Measurements from ENCODE around the gene PHF12. TPM values are rescaled to one million over a fixed set of nuclear protein-coding genes. Genes with fewer than 3 reads are reported as not detected.

PHF12 gene
- polyA plus RNA-seq, 1 donor = 27.7 TPM

DNA sequence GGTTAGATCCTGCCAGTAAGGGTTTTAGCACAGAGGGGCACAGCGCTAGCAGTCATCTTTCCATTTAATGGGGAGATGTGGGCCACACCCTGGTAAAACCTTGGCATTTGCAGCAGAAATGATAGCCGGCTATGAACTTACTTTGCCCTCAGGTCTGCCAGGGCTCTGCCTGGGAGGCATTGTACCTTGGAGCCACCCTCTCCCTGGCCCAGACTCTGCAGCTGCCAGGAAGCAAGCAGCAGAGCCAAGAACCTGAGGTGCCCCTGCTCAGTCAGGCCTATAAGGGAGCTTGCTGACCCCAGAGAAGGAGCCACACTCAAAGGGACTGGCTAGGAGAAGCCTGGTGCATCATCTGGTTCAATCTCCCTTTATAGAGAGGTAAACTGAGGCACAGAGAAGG is 23.7 kb upstream of the PHF12 start:
- DNase-seq = no peak
- no CpG with 5 or more reads among the region's 2 CpGs for WGBS (ENCODE audit: insufficient coverage, low lambda C conversion rate)
- no peak overlapping the region for H3K27ac ChIP-seq (ENCODE audit: low read length)

DNA sequence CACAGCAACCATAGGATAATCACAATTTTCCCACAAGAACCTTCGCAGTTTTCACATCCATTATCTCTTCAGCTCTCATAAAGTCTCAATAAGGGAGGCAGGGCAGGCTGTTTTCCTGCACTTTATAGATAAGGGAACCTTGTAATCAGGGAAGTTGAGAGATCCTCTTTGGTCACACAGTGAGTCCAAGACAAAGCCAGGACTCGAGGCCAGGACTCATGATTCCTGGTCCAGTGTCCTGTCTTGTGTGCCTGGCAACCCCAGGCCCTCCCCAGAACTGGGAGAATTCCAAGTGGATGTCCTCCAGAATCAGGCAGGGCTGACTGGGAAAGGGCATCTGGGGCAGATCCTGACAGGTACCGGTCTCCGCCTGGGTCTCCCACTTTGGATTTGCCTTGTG is 23.1 kb upstream of the PHF12 start:
- no peak for DNase-seq
- Histone ChIP-seq H3K27ac (ENCODE audit: low read length) (no peak overlapping the region), H3K36me3 (ENCODE audit: control insufficient read depth, insufficient read depth, low read length) (no peaks in the 10 kb centered on the region), H3K4me3 (ENCODE audit: low read length) (no peak overlapping the region), H3K9me3 (ENCODE audit: control insufficient read depth, low read depth, low read length) (no peaks in the 10 kb centered on the region), H3K4me1 (ENCODE audit: control insufficient read depth, insufficient read depth, low read length) (peaks cover 3% of the 10 kb centered on the region), H3K27me3 (ENCODE audit: control insufficient read depth, insufficient read depth, low read length) (peaks cover 15% of the 10 kb centered on the region)
- no CpG with 5 or more reads among the region's 4 CpGs for WGBS (ENCODE audit: insufficient coverage, low lambda C conversion rate)

More for the DNA sequence above, 23.7 kb upstream of the PHF12 start:
- H3K36me3 ChIP-seq (ENCODE audit: control insufficient read depth, insufficient read depth, low read length) = no peaks in the 10 kb centered on the region
- peaks cover 15% of the 10 kb centered on the region for H3K27me3 ChIP-seq (ENCODE audit: control insufficient read depth, insufficient read depth, low read length)
- H3K4me3 ChIP-seq (ENCODE audit: low read length) = no peak overlapping the region
- no peaks in the 10 kb centered on the region for H3K4me1 ChIP-seq (ENCODE audit: control insufficient read depth, insufficient read depth, low read length)
- no peaks in the 10 kb centered on the region for H3K9me3 ChIP-seq (ENCODE audit: control insufficient read depth, low read depth, low read length)

DNA sequence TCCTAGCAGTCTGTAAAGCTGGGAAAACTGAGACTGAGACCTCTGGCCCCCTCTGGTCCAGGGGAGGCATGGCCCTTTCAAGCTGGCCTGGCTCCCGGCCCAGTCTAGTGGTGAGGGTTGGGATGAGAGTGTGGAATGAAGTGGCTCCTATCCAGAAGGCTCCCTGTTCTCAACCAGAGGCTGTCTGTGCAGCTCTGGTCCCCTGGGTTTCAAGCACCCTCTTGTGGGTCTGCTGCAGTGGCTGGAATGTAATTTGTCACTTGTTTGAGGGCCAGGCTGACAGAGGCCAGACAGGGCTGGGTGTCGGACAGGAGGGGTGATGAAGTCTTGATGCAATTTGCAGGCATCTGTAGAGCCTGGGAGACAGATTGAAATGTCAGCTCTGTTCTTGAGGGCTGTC is 22.1 kb upstream of the PHF12 start:
- DNase-seq = no peak
- WGBS (ENCODE audit: insufficient coverage, low lambda C conversion rate) = no CpG with 5 or more reads among the region's 2 CpGs
- peaks cover 9% of the 10 kb centered on the region for H3K27me3 ChIP-seq (ENCODE audit: control insufficient read depth, insufficient read depth, low read length)

DNA sequence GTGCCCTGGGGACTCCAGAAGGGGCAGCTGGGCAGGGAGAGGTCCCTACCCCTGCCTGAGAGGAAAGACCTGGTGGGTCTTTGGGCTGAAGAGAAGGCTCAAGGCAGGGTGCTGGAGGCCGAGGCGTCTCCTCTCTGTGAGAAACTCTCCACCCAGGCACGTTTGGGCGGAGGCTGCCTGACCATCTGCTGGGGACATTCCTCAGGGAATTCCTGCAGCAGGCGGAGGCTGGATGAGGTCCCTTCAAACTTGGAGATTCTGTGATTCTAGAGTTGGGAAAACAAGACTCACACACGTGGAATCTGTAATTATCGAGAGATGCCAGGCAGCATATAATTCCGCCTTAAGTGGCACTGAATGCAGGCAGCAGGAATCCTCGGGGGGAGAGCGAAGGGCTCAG is 21.1 kb upstream of the PHF12 start:
- Histone ChIP-seq H3K9me3 (ENCODE audit: control insufficient read depth, low read depth, low read length) (no peaks in the 10 kb centered on the region), H3K27me3 (ENCODE audit: control insufficient read depth, insufficient read depth, low read length) (peaks cover 3% of the 10 kb centered on the region), H3K36me3 (ENCODE audit: control insufficient read depth, insufficient read depth, low read length) (no peaks in the 10 kb centered on the region), H3K4me1 (ENCODE audit: control insufficient read depth, insufficient read depth, low read length) (peaks cover 13% of the 10 kb centered on the region), H3K4me3 (ENCODE audit: low read length) (no peak overlapping the region), H3K27ac (ENCODE audit: low read length) (no peak overlapping the region)
- no peak for DNase-seq
- 100% methylated on average over 1 of the region's 10 CpGs for WGBS (ENCODE audit: insufficient coverage, low lambda C conversion rate)

More for the DNA sequence above, 22.1 kb upstream of the PHF12 start:
- Histone ChIP-seq H3K4me1 (ENCODE audit: control insufficient read depth, insufficient read depth, low read length) (peaks cover 4% of the 10 kb centered on the region), H3K27ac (ENCODE audit: low read length) (no peak overlapping the region), H3K36me3 (ENCODE audit: control insufficient read depth, insufficient read depth, low read length) (no peaks in the 10 kb centered on the region), H3K4me3 (ENCODE audit: low read length) (no peak overlapping the region), H3K9me3 (ENCODE audit: control insufficient read depth, low read depth, low read length) (no peaks in the 10 kb centered on the region)

DNA sequence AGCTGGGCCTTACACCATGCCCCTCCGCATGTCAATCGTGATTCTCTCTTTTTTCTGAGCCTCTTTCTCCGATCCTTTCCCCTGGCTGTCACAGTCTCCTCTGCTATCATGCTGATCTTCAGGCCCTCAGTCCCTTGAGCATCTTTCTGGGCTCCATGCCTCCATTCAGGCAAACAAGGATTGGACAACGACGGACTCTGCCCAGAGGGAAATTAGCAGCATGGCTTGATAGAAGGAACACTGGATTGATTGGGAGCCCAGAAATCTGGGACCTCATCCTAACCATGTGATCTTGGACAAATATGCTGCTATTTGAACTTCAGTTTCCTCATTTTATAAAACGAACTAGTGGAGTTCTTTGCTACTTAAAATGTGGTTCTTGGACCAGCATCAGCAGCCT is 19.6 kb upstream of the PHF12 start:
- no peak for DNase-seq

DNA sequence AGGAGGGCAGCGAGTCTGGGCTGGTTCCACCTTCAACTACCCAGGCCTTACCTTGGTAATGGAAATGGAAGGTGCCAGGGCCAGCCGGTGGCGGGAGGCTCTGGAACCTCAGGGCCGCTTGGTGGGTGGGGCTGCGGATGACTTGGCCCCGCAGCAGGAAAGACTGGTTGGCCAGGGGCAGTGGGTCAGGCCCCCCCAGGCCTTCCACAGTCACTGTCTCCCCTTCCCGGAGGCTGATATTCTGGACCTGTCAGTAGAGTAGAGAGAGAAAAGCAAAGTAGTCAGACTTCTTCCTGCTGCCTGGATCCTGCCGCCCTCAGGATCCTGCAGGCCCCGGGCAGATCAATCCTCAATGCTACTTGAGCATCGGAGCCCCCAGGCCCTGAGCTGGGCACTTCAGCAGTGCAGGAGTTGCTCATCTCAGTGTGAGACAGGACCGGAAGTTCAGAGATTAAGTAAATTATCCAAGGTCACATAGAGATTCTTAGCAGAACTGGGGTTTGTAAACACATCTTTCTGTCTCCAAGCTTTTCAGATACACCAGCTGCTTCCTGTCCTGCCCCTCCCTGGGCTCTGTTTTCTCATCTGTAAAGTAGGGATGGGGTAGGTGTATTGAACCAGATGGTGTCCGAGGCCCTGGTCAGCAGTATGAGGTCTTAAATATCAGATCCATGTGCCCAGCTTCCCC is 18.5 kb upstream of the PHF12 start:
- H3K27me3 ChIP-seq (ENCODE audit: control insufficient read depth, insufficient read depth, low read length) = no peaks in the 10 kb centered on the region
- no CpG with 5 or more reads among the region's 12 CpGs for WGBS (ENCODE audit: insufficient coverage, low lambda C conversion rate)
- H3K27ac ChIP-seq (ENCODE audit: low read length) = no peak overlapping the region
- DNase-seq = no peak
- no peaks in the 10 kb centered on the region for H3K9me3 ChIP-seq (ENCODE audit: control insufficient read depth, low read depth, low read length)
- no peaks in the 10 kb centered on the region for H3K36me3 ChIP-seq (ENCODE audit: control insufficient read depth, insufficient read depth, low read length)
- peaks cover 13% of the 10 kb centered on the region for H3K4me1 ChIP-seq (ENCODE audit: control insufficient read depth, insufficient read depth, low read length)
- no peak overlapping the region for H3K4me3 ChIP-seq (ENCODE audit: low read length)

More for the DNA sequence above, 19.6 kb upstream of the PHF12 start:
- no peak overlapping the region for H3K27ac ChIP-seq (ENCODE audit: low read length)
- no CpG with 5 or more reads among the region's 6 CpGs for WGBS (ENCODE audit: insufficient coverage, low lambda C conversion rate)
- H3K4me1 ChIP-seq (ENCODE audit: control insufficient read depth, insufficient read depth, low read length) = peaks cover 13% of the 10 kb centered on the region
- H3K4me3 ChIP-seq (ENCODE audit: low read length) = no peak overlapping the region
- H3K27me3 ChIP-seq (ENCODE audit: control insufficient read depth, insufficient read depth, low read length) = no peaks in the 10 kb centered on the region
- H3K9me3 ChIP-seq (ENCODE audit: control insufficient read depth, low read depth, low read length) = no peaks in the 10 kb centered on the region
- no peaks in the 10 kb centered on the region for H3K36me3 ChIP-seq (ENCODE audit: control insufficient read depth, insufficient read depth, low read length)

DNA sequence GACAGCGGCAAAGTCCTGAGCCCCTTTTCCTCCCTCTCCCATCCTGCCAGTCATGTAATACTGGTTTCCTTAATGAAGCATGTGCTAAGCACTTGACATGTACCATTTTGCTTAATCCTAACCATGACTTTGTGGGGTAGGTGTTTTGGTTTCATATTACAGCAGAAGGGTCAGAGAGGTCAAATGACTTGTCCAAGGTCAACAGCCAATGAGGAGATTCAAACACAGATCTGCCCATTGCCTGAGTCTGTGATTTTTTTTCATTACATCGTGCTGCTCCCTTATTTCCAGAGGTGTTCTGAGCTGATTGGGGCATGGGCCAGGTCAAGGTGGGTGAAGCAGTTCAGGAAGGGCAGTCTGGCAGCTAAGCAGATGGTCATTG is 17.6 kb upstream of the PHF12 start:
- Histone ChIP-seq H3K36me3 (ENCODE audit: control insufficient read depth, insufficient read depth, low read length) (no peaks in the 10 kb centered on the region), H3K4me3 (ENCODE audit: low read length) (no peak overlapping the region), H3K27me3 (ENCODE audit: control insufficient read depth, insufficient read depth, low read length) (no peaks in the 10 kb centered on the region), H3K27ac (ENCODE audit: low read length) (no peak overlapping the region), H3K4me1 (ENCODE audit: control insufficient read depth, insufficient read depth, low read length) (peaks cover 13% of the 10 kb centered on the region), H3K9me3 (ENCODE audit: control insufficient read depth, low read depth, low read length) (no peaks in the 10 kb centered on the region)
- no CpG with 5 or more reads among the region's 2 CpGs for WGBS (ENCODE audit: insufficient coverage, low lambda C conversion rate)
- no peak for DNase-seq

DNA sequence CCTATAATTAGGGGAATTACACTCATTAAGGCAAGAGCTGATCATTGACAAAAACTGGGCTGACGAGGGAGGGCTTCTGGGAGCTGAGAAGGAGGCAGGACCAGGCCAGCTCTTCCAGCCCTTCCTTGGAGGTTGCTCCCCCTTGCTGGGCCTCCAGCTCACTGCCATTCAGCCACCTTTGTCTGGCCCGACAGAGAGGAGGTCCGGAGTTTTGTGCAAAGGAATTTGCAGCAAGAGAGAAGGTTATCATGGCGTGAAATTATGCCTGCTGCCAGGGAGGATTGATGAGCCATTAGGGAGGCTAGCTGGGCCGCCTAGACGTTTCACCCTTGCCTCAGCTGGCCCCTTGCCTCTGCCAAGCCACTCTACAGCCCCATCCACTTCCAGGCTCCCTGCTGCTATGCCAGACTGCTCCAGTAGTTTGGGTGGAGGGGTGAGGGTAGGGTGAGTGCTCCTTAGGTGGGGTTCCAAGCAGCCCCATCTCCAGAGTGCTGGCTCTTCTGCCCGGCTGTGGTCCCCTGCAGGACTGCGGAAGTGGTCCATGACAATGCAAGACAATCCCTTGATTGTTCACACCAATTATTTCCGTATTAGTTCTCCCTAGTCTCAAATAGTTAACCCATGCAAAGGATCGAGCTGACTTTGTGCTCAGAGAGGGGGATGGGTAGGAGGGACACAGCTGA is 17.1 kb upstream of the PHF12 start:
- Histone ChIP-seq H3K36me3 (ENCODE audit: control insufficient read depth, insufficient read depth, low read length) (no peaks in the 10 kb centered on the region), H3K4me3 (ENCODE audit: low read length) (no peak overlapping the region), H3K27me3 (ENCODE audit: control insufficient read depth, insufficient read depth, low read length) (no peaks in the 10 kb centered on the region), H3K9me3 (ENCODE audit: control insufficient read depth, low read depth, low read length) (no peaks in the 10 kb centered on the region), H3K27ac (ENCODE audit: low read length) (no peak overlapping the region), H3K4me1 (ENCODE audit: control insufficient read depth, insufficient read depth, low read length) (peaks cover 13% of the 10 kb centered on the region)
- no peak for DNase-seq
- WGBS (ENCODE audit: insufficient coverage, low lambda C conversion rate) = no CpG with 5 or more reads among the region's 10 CpGs

DNA sequence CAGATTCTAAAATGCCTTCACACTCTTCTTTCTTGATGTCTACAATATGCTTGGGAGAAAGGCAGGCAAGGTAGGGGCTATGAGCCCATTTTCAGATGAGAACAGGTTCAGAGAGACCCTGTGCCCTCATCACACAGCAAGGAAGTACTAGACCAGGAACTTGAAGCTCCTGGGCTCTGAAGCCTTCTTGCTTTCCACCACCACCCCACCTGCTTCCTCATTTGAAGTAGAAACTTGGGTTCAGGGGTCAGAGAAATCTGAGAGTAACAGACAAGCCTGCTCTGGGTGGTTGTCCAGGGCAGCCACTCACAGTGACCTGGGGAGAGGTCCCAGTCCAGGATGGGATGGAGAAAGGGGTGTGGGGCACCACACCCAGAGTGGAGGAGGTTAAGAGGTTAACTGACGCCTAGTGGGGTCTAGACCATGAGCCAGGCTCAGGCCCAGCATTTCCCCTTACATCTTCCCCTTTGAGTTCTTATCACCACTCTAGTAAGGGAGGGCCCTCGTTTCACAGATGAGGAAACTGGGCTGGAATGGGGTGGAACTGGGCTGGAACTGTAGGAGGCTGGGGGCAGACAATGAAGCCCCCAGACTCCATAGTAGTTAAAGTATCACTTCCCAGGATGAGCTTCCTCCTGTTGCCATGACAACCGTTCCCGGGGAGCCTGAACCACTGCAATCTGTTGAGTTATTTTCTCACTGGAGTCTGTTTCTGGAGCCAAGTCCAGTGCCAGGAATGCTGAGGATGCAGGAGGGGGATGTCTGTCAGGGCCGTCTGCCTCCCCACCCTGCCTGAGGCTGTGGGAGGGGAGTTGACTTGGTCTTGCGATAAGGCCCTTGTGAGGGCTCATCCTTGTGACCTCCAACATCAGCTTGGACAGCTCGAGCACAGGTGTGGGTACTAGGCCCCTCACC is 16.2 kb upstream of the PHF12 start:
- no peak for DNase-seq
- Histone ChIP-seq H3K4me1 (ENCODE audit: control insufficient read depth, insufficient read depth, low read length) (peaks cover 13% of the 10 kb centered on the region), H3K36me3 (ENCODE audit: control insufficient read depth, insufficient read depth, low read length) (no peaks in the 10 kb centered on the region), H3K27me3 (ENCODE audit: control insufficient read depth, insufficient read depth, low read length) (peaks cover 2% of the 10 kb centered on the region), H3K4me3 (ENCODE audit: low read length) (no peak overlapping the region), H3K9me3 (ENCODE audit: control insufficient read depth, low read depth, low read length) (no peaks in the 10 kb centered on the region), H3K27ac (ENCODE audit: low read length) (no peak overlapping the region)
- WGBS (ENCODE audit: insufficient coverage, low lambda C conversion rate) = no CpG with 5 or more reads among the region's 7 CpGs

DNA sequence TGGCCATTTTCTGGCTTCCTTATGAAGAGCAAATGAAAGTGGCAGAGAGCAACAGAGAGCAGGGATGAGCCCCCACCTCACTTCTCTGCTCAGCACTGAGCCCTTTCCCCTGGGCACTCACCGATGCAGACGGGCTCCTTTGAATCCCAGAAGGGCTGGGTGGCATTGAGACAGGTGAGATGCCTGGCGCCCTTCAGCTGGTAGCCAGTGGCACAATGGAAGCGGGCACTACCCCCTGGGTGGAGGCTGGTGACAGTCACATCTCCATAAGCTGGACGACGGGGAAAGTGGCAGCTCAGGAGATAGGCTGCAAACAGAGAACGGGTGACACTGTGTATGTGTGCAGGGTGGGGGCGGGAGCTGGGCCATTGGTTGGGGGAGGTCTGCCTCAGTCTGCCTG is 12.5 kb upstream of the PHF12 start:
- Histone ChIP-seq H3K36me3 (ENCODE audit: control insufficient read depth, insufficient read depth, low read length) (no peaks in the 10 kb centered on the region), H3K27ac (ENCODE audit: low read length) (no peak overlapping the region), H3K4me1 (ENCODE audit: control insufficient read depth, insufficient read depth, low read length) (peaks cover 10% of the 10 kb centered on the region), H3K9me3 (ENCODE audit: control insufficient read depth, low read depth, low read length) (no peaks in the 10 kb centered on the region), H3K4me3 (ENCODE audit: low read length) (no peak overlapping the region), H3K27me3 (ENCODE audit: control insufficient read depth, insufficient read depth, low read length) (peaks cover 8% of the 10 kb centered on the region)
- DNase-seq = no peak
- WGBS (ENCODE audit: insufficient coverage, low lambda C conversion rate) = no CpG with 5 or more reads among the region's 8 CpGs

All from large intestine (tissue), 3 donors.